SH-SY5Y (cell line): ENCODE data around the gene ZNF764.

Experiments used
- GATA2 ChIP-seq: IDR thresholded peaks from 2 replicates; pipeline ENCODE4 v1.6.1; 2011; ENCODE audit warnings: mild to moderate bottlenecking, low read depth, low read length
- GATA3 ChIP-seq: IDR thresholded peaks from 2 replicates; pipeline ENCODE4 v1.6.1; 2011; ENCODE audit warnings: low read depth, mild to moderate bottlenecking, low read length, moderate library complexity

Gene ZNF764

GRCh38 chr16:30511509-30511908, 46.7 kb downstream of the ZNF764 start:
- TF ChIP-seq GATA2 = no peak
- TF ChIP-seq GATA3 = no peak

GRCh38 chr16:30510376-30510938, 47.7 kb downstream of the ZNF764 start:
- TF ChIP-seq GATA2 (no peak), GATA3 (no peak)

GRCh38 chr16:30509081-30509765, 49.0 kb downstream of the ZNF764 start:
- TF ChIP-seq GATA2 (no peak), GATA3 (no peak)
